SU-DHL-6 (cell line): ENCODE data around the gene FBXO42.

Experiments
- EZH2phosphoT487 ChIP-seq: fragments of 200-600 bp; sonication (generic), shearing (Covaris generic); conservative IDR thresholded peaks from 2 replicates; pipeline ENCODE4 v1.6.1; 2018; ENCODE audit warnings: mild to moderate bottlenecking, antibody characterized with exemption, low read length, moderate library complexity, mixed read lengths
- TF ChIP-seq, protein P1 (sequence below): fragments of 200-600 bp; sonication (generic); IDR thresholded peaks from one replicate; pipeline ENCODE4 v1.5.1; 2017; ENCODE audit warnings: antibody characterized with exemption, mild to moderate bottlenecking, low read length, moderate library complexity; ENCODE audit not compliant: insufficient read depth, poor library complexity, severe bottlenecking

DNA sequence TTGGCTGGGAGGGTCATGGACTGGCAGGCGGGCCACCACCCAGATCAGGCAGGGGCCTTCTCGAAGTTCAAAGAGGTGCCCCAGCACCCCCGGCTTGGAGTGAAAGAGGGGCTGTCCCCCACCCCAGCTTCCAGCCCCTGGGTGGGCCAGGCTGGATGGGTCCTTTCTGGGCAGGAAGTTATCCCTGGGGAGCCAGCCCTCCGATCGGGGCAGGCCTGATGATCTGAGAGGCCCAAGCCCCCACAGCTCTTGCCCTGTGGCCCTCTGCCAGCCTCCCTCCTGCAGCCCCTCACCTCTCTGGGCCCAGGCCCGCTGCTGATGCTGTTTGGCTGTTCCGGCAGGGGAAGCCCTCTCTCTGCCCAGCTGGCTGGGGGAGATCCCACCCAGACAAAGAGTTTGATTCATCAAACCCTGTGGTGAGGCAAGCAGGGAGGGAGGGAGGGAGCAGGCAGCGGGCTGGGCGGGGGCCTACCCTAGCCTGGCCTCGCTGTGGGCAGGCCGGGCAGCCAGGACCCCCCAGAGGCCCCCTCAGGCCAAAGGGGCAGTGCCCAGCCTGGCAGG, 142.4 kb downstream of the FBXO42 start:
- TF ChIP-seq, protein P1, sequence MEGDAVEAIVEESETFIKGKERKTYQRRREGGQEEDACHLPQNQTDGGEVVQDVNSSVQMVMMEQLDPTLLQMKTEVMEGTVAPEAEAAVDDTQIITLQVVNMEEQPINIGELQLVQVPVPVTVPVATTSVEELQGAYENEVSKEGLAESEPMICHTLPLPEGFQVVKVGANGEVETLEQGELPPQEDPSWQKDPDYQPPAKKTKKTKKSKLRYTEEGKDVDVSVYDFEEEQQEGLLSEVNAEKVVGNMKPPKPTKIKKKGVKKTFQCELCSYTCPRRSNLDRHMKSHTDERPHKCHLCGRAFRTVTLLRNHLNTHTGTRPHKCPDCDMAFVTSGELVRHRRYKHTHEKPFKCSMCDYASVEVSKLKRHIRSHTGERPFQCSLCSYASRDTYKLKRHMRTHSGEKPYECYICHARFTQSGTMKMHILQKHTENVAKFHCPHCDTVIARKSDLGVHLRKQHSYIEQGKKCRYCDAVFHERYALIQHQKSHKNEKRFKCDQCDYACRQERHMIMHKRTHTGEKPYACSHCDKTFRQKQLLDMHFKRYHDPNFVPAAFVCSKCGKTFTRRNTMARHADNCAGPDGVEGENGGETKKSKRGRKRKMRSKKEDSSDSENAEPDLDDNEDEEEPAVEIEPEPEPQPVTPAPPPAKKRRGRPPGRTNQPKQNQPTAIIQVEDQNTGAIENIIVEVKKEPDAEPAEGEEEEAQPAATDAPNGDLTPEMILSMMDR = no peak
- TF ChIP-seq EZH2phosphoT487 = no peak
